Kidney epithelial cell (primary cell): ENCODE measurements around the gene OR52W1. TPM values are rescaled to one million over a fixed set of nuclear protein-coding genes. Genes with fewer than 3 reads are reported as not detected.

Experiments
- DNase-seq: peaks from one replicate; pipeline ENCODE4 v3.0.0-alpha.2; 2010; ENCODE audit warnings: low read depth
- H3K27me3 ChIP-seq: 2 replicates; pipeline ENCODE4 v1.6.0; 2011; ENCODE audit warnings: low read length; ENCODE audit not compliant: control insufficient read depth, insufficient read depth
- H3K36me3 ChIP-seq: 2 replicates; pipeline ENCODE4 v1.5.1; 2011; ENCODE audit warnings: low read length; ENCODE audit not compliant: control insufficient read depth, insufficient read depth
- H3K4me3 ChIP-seq: 2 replicates; pipeline ENCODE4 v1.5.1; 2011; ENCODE audit warnings: low read depth, mild to moderate bottlenecking, control low read depth, low read length
- total RNA-seq: library from RNA; depleted of rRNA; stranded (reverse); fragments of >200 nt; gene quantifications from 2 replicates; pipeline ENCODE4 v1.2.3, GENCODE V29; 2015
- TF ChIP-seq, protein P1 (sequence below): IDR thresholded peaks from 2 replicates; pipeline ENCODE4 v1.5.1; 2011; ENCODE audit warnings: mild to moderate bottlenecking, moderate library complexity, low read length, control low read depth, inconsistent platforms; ENCODE audit not compliant: insufficient read depth, poor library complexity, severe bottlenecking

Gene OR52W1
- total RNA-seq, 1 donor from 2014 or later, result not detected

DNA sequence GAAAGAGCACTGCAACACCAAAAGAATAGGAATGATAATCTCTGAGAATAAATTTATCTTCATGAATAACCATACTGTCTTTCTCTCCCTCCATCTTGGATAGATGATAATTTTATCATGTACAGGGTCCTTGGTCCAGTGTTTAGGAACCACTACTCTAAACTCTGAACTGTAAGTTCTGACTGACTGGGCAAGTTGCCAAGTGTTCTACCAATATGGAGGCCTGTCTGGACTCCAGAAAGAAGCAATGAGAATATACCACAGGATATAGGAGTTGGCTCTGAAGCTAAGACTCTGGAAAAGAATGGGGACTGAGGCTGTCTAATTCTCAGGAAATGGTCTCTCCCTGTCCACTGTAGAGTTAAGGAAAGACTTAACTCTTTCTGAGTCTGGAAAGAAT, 33.9 kb downstream of the OR52W1 start:
- no peak overlapping the region for H3K4me3 ChIP-seq
- no peaks in the 10 kb centered on the region for H3K36me3 ChIP-seq
- DNase-seq, result no peak
- TF ChIP-seq, protein P1, sequence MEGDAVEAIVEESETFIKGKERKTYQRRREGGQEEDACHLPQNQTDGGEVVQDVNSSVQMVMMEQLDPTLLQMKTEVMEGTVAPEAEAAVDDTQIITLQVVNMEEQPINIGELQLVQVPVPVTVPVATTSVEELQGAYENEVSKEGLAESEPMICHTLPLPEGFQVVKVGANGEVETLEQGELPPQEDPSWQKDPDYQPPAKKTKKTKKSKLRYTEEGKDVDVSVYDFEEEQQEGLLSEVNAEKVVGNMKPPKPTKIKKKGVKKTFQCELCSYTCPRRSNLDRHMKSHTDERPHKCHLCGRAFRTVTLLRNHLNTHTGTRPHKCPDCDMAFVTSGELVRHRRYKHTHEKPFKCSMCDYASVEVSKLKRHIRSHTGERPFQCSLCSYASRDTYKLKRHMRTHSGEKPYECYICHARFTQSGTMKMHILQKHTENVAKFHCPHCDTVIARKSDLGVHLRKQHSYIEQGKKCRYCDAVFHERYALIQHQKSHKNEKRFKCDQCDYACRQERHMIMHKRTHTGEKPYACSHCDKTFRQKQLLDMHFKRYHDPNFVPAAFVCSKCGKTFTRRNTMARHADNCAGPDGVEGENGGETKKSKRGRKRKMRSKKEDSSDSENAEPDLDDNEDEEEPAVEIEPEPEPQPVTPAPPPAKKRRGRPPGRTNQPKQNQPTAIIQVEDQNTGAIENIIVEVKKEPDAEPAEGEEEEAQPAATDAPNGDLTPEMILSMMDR, result no peak
- no peaks in the 10 kb centered on the region for H3K27me3 ChIP-seq

DNA sequence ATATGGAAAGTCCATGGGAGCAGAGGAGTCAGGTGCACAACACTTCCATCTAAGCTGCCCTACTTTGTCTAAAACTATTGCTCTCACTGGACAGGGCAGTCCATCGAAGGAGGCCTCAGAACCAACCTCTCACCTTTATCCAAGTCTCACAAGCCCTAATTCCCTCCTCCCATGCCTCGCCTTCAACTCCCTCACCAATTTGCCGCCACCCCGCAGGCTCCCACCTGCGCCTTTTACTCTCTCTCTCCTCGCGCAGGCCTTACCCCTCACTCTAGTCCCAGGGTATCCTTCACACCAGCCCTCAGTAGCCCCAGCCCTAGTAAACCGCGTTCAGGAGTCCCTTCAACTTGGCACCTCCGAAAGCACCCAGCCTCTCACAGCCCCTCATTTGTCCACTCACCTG, 35.0 kb downstream of the OR52W1 start:
- no peak for DNase-seq
- TF ChIP-seq, protein P1, result no peak
- Histone ChIP-seq H3K4me3 (peak overlapping the region; percentile 89), H3K27me3 (no peaks in the 10 kb centered on the region), H3K36me3 (no peaks in the 10 kb centered on the region)

DNA sequence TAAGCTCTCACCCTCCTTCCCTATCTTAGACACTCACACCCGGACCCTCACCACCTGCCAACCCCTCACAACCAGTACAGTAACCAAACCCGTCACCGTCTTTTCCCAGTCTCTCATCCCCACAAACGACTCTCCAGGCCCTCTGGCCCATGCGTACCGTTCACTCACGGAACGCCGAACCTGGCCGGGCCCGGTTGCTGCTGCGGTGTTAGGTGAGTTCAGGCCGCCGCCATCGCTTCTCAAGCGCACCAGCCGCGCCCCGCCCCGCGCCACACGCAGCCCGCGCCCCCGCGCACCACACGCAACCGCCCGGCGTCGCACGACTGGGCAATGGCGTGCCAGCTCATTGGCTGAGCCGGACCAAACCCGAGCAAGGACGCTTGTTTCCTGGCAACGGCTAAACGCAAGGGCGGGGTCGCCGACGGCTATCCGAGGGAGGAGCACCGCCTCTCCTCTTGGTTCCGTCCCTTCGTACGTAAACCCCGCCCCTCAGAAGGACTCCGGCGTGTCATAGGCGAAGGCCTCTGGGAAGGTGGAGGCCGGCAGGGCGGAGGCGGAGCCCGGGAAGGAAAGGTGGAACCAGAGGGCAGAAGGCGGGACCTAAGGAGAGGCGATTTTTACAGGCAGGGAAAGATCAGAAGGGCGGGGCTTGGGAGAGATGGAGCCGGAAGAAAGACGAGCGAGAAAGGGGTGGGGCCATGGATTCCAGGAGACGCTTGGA, 35.5 kb downstream of the OR52W1 start, which contains the start of gene FHIP1B:
TSS of gene FHIP1B (minus strand) at position 250 of the 721 bp plus-strand sequence. CDS start 10,120 bp downstream, outside the sequence.
- Histone ChIP-seq H3K4me3 (peak within 1 kb of the TSS; percentile 89), H3K27me3 (no peaks in the 10 kb centered on the region), H3K36me3 (no peaks in the 10 kb centered on the region)
- TF ChIP-seq, protein P1, result no peak
- peak; percentile 97 for DNase-seq

DNA sequence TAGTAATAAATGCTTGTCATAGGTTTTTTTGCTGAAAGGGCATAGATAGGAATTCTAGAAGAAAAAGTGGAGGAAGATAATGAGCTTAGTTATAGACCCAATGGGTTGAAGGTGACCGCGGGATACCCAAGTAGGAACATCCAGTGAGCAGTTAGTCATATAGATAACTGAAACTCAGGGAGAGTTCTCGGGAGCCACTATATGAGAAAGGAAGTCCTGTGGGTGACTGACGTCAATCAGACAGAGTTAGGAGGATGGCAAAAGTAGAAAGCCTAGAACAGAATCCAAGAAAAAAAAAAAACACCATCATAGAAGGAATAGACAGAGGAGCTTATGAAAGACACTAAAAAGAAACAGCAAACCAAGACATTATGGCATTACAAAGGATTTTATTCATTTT, 38.2 kb downstream of the OR52W1 start:
- TF ChIP-seq, protein P1, result no peak
- Histone ChIP-seq H3K27me3 (no peaks in the 10 kb centered on the region), H3K36me3 (no peaks in the 10 kb centered on the region), H3K4me3 (no peak overlapping the region)
- DNase-seq, result no peak

DNA sequence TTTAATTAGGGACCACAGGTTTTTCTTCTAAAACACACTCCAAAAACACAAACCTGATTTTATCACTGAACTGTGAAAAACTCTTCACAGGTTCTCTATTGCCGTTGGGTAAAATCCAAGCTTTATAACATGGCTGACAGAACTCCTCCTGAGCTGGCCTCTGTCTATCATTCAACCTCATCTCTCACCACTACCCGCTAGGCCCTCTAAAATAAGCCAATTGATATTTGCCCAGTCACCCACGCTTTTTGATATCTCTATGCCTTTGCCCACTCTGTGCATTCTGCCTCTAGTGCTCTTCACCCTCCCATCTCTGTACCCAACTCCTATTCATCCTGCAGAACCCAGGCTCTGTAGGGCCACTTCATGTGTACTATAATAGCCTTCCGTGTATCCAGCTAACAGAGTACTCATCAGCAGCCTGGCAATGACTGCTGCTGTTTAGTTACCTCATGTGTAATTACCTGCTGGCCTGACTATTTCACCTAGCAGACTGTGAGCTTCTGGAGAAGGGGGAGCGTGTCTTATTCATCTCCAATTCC, 38.8 kb downstream of the OR52W1 start:
- TF ChIP-seq, protein P1, result no peak
- DNase-seq, result no peak
- no peak overlapping the region for H3K4me3 ChIP-seq

DNA sequence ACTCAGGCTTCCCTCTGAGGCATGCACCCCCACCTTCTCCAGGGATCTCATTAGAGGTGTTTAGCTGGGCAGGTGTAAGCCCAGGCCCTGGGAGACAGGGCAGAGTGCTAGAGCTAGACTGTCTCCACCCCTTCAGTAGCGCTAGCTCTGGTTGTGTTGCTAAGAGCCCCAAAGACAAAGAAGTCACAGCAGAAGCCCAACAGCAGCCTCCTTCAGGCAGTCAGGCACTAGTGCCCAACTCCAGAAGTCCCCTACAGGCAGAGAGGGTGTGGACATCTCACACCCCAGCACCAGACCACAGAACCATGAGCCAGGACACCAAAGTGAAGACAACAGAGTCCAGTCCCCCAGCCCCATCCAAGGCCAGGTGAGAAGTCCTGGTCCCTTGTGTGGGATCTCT, 39.9 kb downstream of the OR52W1 start, which contains the start of gene CNGA4:
TSS of gene CNGA4 (plus strand) at position 188 of the 400 bp plus-strand sequence. CDS start at position 306, 118 bp downstream.
- TF ChIP-seq, protein P1, result no peak
- Histone ChIP-seq H3K4me3 (no peak within 1 kb of the TSS), H3K36me3 (no peaks in the 10 kb centered on the region), H3K27me3 (no peaks in the 10 kb centered on the region)
- no peak for DNase-seq

More for the DNA sequence above, 38.8 kb downstream of the OR52W1 start:
- no peaks in the 10 kb centered on the region for H3K36me3 ChIP-seq
- H3K27me3 ChIP-seq, result no peaks in the 10 kb centered on the region
